BE2C (cell line): ENCODE data around the gene MYRIP.

Source experiments
- DNase-seq: peaks from one replicate; pipeline ENCODE4 v3.0.0-alpha.2; 2020
- H3K27me3 ChIP-seq: fragments of 250-450 bp; sonication (Bioruptor Pico); 2 replicates; pipeline ENCODE4 v1.5.1; 2020; ENCODE audit warnings: mild to moderate bottlenecking
- H3K36me3 ChIP-seq: fragments of 250-450 bp; sonication (Bioruptor Pico); 2 replicates; pipeline ENCODE4 v1.5.1; 2020; ENCODE audit warnings: mild to moderate bottlenecking
- H3K4me1 ChIP-seq: fragments of 250-450 bp; sonication (Bioruptor Pico); 2 replicates; pipeline ENCODE4 v1.5.1; 2020
- H3K4me3 ChIP-seq: 2 replicates; pipeline ENCODE4 v1.5.1; 2011; ENCODE audit warnings: low read depth, low read length
- H3K9me3 ChIP-seq: fragments of 250-450 bp; sonication (Bioruptor Pico); 2 replicates; pipeline ENCODE4 v1.5.1; 2020
- TF ChIP-seq, protein P1 (sequence below): IDR thresholded peaks from 2 replicates; pipeline ENCODE4 v1.5.1; 2012; ENCODE audit warnings: mild to moderate bottlenecking, low read depth, low read length

MYRIP gene

DNA sequence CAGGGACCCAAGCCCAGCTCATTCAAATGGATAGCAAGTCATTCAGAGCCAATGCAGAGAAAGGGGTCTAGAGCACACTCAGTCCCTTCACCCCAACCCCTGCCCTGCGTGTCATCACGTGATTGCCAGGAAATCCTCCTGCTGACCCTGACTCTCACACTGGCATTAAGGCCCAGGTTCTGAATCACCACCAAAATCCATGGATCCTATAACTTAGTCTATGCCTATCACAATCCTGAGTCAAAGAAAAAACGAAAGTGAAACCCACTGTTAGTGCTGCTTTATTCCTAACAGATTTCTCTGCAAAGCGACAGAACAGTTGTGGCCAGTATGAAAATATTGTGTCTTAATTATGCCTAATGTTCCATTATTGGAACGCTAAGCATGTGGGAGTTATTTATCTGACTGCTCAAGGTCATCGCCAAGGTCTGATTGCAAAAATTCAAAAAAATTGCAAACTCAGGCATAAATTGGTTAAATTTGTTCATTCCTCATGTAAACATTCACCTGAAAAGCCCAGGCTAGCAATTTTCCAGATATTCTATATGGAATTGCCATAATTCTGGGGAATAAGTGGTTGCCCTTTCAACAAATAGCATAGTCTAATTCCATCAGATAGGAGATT, 391.4 kb downstream of the MYRIP start:
- Histone ChIP-seq H3K4me1 (no peaks in the 10 kb centered on the region), H3K9me3 (no peaks in the 10 kb centered on the region), H3K36me3 (no peaks in the 10 kb centered on the region), H3K27me3 (no peaks in the 10 kb centered on the region), H3K4me3 (no peak overlapping the region)
- TF ChIP-seq, protein P1, sequence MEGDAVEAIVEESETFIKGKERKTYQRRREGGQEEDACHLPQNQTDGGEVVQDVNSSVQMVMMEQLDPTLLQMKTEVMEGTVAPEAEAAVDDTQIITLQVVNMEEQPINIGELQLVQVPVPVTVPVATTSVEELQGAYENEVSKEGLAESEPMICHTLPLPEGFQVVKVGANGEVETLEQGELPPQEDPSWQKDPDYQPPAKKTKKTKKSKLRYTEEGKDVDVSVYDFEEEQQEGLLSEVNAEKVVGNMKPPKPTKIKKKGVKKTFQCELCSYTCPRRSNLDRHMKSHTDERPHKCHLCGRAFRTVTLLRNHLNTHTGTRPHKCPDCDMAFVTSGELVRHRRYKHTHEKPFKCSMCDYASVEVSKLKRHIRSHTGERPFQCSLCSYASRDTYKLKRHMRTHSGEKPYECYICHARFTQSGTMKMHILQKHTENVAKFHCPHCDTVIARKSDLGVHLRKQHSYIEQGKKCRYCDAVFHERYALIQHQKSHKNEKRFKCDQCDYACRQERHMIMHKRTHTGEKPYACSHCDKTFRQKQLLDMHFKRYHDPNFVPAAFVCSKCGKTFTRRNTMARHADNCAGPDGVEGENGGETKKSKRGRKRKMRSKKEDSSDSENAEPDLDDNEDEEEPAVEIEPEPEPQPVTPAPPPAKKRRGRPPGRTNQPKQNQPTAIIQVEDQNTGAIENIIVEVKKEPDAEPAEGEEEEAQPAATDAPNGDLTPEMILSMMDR, result no peak
- DNase-seq, result no peak

DNA sequence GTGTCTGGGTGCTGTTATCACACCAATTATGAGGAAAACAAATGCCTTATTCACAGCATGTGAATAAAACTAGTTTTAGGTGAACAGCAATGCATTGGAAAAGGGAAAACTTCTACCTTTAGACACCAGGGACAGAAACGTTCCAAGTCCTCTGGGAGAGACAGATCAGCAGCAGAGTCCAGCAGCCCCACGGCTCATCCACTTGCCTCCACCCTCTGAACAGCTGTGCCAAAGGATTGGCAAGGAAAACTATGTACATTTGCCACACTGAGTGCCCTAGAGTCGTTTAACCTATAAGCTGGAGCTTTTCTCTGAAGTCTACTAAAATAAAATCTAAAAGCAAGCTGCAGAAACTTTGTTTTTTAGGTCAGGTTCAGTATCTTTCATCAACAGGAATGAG, 392.4 kb downstream of the MYRIP start:
- Histone ChIP-seq H3K9me3 (no peaks in the 10 kb centered on the region), H3K4me3 (no peak overlapping the region), H3K27me3 (no peaks in the 10 kb centered on the region), H3K4me1 (no peaks in the 10 kb centered on the region), H3K36me3 (no peaks in the 10 kb centered on the region)
- TF ChIP-seq, protein P1, result no peak
- DNase-seq, result no peak

DNA sequence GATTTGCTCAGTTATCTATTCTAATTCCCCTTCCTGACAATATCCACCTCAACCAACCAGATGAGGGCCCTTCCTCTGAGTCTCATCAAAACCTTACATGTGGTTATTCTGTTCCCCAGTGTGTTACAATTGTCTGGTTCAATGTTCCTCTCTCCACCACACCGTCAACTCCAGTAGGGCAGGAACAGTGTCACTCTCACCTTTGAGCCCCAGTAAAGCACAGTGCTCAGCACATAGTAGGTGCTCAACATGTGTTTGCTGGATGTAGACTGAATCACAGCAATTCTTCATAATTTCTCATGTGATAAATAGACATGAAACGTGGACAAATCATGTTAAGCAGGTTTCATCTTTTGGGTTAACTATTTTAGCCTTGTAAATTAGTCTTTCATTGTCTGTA, 397.1 kb downstream of the MYRIP start:
- Histone ChIP-seq H3K9me3 (no peaks in the 10 kb centered on the region), H3K4me1 (no peaks in the 10 kb centered on the region), H3K27me3 (no peaks in the 10 kb centered on the region), H3K4me3 (no peak overlapping the region), H3K36me3 (no peaks in the 10 kb centered on the region)
- TF ChIP-seq, protein P1, result no peak
- no peak for DNase-seq

DNA sequence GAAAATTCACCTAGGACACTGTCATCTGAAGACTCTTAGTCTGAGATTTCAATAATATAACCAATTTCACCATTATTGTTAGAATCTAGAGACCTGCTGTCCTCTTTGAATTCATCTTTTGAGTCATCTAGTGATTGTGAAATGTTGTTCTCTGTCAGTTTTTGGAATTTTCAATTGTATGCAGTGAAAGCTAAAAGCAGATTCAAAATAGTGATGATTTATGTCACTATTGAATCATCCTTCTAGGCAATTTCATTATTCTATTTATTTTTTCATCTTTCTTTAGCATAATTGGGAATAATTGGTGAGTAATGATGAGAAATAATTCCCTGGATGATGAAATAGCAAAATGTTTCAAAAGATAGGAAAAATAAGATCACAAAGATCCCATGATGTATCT, 398.4 kb downstream of the MYRIP start:
- Histone ChIP-seq H3K4me3 (no peak overlapping the region), H3K4me1 (no peaks in the 10 kb centered on the region), H3K27me3 (no peaks in the 10 kb centered on the region), H3K9me3 (no peaks in the 10 kb centered on the region), H3K36me3 (no peaks in the 10 kb centered on the region)
- no peak for DNase-seq
- TF ChIP-seq, protein P1, result no peak

DNA sequence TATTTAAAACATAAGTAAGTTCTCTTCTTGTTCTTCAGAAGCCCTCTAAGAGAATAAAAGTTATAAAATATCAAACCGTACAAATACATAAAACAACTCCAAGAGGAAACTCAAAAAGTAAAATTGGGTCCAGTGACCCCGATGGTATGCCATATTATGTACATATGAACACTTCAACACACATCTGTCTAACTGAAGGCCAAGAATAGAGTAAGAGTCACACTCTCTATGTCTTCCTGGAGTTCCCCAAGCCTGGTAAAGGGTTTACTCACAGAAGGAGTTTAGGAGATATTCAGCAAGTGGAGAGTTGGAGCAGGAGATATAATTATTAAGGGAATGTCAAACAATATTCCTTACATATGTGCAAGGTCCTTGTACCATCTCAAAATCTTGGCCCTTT, 398.8 kb downstream of the MYRIP start:
- Histone ChIP-seq H3K4me3 (no peak overlapping the region), H3K4me1 (no peaks in the 10 kb centered on the region), H3K9me3 (no peaks in the 10 kb centered on the region), H3K27me3 (no peaks in the 10 kb centered on the region), H3K36me3 (no peaks in the 10 kb centered on the region)
- TF ChIP-seq, protein P1, result no peak
- no peak for DNase-seq

DNA sequence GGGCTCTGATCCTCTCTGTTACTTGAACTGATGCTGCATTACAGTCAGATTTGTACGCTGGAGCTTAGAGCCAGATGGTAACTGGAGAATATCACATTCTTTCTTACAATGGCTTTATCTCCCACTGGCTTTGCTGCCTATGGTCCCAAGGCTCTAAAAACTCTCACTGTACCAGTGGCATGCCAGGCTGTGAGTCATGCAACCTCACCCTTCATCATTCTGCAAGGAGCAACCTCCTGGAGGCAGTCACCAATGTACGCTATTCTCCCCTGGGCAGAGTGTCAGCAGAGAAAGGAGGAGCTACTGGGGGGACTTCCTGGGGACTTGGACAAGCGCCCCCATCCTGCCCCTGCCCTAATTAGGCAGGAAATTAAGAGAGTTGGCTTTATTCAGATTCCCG, 402.2 kb downstream of the MYRIP start:
- Histone ChIP-seq H3K36me3 (no peaks in the 10 kb centered on the region), H3K27me3 (no peaks in the 10 kb centered on the region), H3K4me3 (no peak overlapping the region), H3K4me1 (no peaks in the 10 kb centered on the region), H3K9me3 (no peaks in the 10 kb centered on the region)
- no peak for DNase-seq
- TF ChIP-seq, protein P1, result no peak
